HG03354 (cell line): ENCODE measurements around the gene SF3B6.
"Not testable (repeated sequence)": the region's sequence is repeated elsewhere in the genome, so short reads cannot be mapped to it uniquely, and the experiment has no call there.

ENCODE experiments used
- ATAC-seq: cut with Tn5 transposase; IDR thresholded peaks from one replicate; pipeline ENCODE4 v1.9.1; 2021; ENCODE audit warnings: mild to moderate bottlenecking; ENCODE audit not compliant: unreplicated experiment, poor library complexity, severe bottlenecking

SF3B6 gene

GRCh38 chr2:24100732-24101131, 24.6 kb upstream of the SF3B6 start:
- ATAC-seq, result not testable (repeated sequence)

GRCh38 chr2:24095171-24095677, 19.1 kb upstream of the SF3B6 start:
- not testable (repeated sequence) for ATAC-seq

GRCh38 chr2:24093270-24093669, 17.1 kb upstream of the SF3B6 start:
- not testable (repeated sequence) for ATAC-seq

- no peak for ATAC-seq
Observed at GRCh38 chr2:24088821-24089359, 12.8 kb upstream of the SF3B6 start.

- no peak for ATAC-seq
Observed at GRCh38 chr2:24087032-24087431, 10.9 kb upstream of the SF3B6 start.

GRCh38 chr2:24086241-24086640, 10.1 kb upstream of the SF3B6 start:
- no peak for ATAC-seq

- no peak for ATAC-seq
Observed at GRCh38 chr2:24085200-24085489, 9.0 kb upstream of the SF3B6 start.

- ATAC-seq, result peak; percentile 86
Observed at GRCh38 chr2:24084386-24085199, 8.5 kb upstream of the SF3B6 start, which contains the start of gene TP53I3. Gene TP53I3 (minus strand): TSS chr2:24084834. CDS start chr2:24084326, 508 bp downstream.

- ATAC-seq, result peak; percentile 84
Observed at GRCh38 chr2:24083567-24084385, 7.7 kb upstream of the SF3B6 start.

GRCh38 chr2:24082787-24083566, 6.9 kb upstream of the SF3B6 start:
- no peak for ATAC-seq

GRCh38 chr2:24080701-24081100, 4.6 kb upstream of the SF3B6 start:
- ATAC-seq, result no peak

- no peak for ATAC-seq
Observed at GRCh38 chr2:24077879-24078278, 1.8 kb upstream of the SF3B6 start.

- ATAC-seq, result no peak
Observed at GRCh38 chr2:24077535-24077877, 1.4 kb upstream of the SF3B6 start.

- ATAC-seq, result peak; percentile 22
Observed at GRCh38 chr2:24076849-24077534, 866 bp upstream of the SF3B6 start.

GRCh38 chr2:24075259-24075658, 867 bp downstream of the SF3B6 start:
- ATAC-seq, result no peak

- ATAC-seq, result no peak
Observed at GRCh38 chr2:24073816-24074215, 2.3 kb downstream of the SF3B6 start.

- no peak for ATAC-seq
Observed at GRCh38 chr2:24072259-24072658, 3.9 kb downstream of the SF3B6 start.

- no peak for ATAC-seq
Observed at GRCh38 chr2:24065341-24065740, 10.8 kb downstream of the SF3B6 start.

- no peak for ATAC-seq
Observed at GRCh38 chr2:24058564-24059271, 17.4 kb downstream of the SF3B6 start.
